Esophagus squamous epithelium (tissue), 5 donors: ENCODE measurements around the gene SMAD1. TPM values are rescaled to one million over a fixed set of nuclear protein-coding genes. Genes with fewer than 3 reads are reported as not detected.

ENCODE experiments used
- DNase-seq: peaks from one replicate; lab custom pipeline; 2025; lab: John Stamatoyannopoulos, UW
- H3K27ac ChIP-seq, 4 donors: fragments of 200-600 bp; sonication (generic); one replicate each; pipeline ENCODE4 v1.5.1; 2016 to 2019; ENCODE audit warnings: mild to moderate bottlenecking in 1 of 4
- H3K27me3 ChIP-seq, 4 donors: fragments of 200-600 bp; sonication (generic); 1 replicate in 3 of 4; 2 replicates in 1 of 4; pipeline versions ENCODE4 v1.5.1 to v1.6.0; 2017 to 2021; ENCODE audit warnings: antibody characterized with exemption in 1 of 4
- H3K36me3 ChIP-seq, 3 donors: fragments of 200-600 bp; sonication (generic); one replicate each; pipeline ENCODE4 v1.5.1; 2016 to 2019
- H3K4me1 ChIP-seq, 3 donors: fragments of 200-600 bp; sonication (generic); one replicate each; pipeline ENCODE4 v1.5.1; 2017 to 2019
- H3K4me3 ChIP-seq, 4 donors: fragments of 200-600 bp; sonication (generic); 1 replicate in 3 of 4; 2 replicates in 1 of 4; pipeline ENCODE4 v1.5.1; 2016 to 2019; ENCODE audit warnings: mild to moderate bottlenecking in 2 of 4, moderate library complexity in 1 of 4
- H3K9me3 ChIP-seq, 3 donors: fragments of 200-600 bp; sonication (generic); one replicate each; pipeline ENCODE4 v1.5.1; 2016 to 2019
- CTCF ChIP-seq, 6 experiments: fragments of 450-650 bp in 4 of 6; fragments of 200-600 bp in 2 of 6; sonication (generic) in 2 of 6; IDR thresholded peaks; one replicate each; pipeline ENCODE4 v1.5.1; 2016 to 2019; ENCODE audit warnings: antibody characterized with exemption in 6 of 6, mild to moderate bottlenecking in 4 of 6, moderate library complexity in 4 of 6
- POLR2A ChIP-seq, 4 donors: fragments of 450-650 bp; IDR thresholded peaks; one replicate each; pipeline ENCODE4 v1.6.1; 2017; ENCODE audit warnings: antibody characterized with exemption in 4 of 4, mild to moderate bottlenecking in 4 of 4, moderate library complexity in 3 of 4
- WGBS, 2 donors: methylation state at CpG; one replicate each; pipeline ENCODE4 v1.1.5; 2018; 5-methylcytosine and 5-hydroxymethylcytosine counted together
- intact Hi-C: fragments of 100-400 bp; cut with DNase I; formaldehyde crosslinking; loops from one replicate; pipeline ENCODE4 v1.15.0; 2022
- total RNA-seq, 4 donors: library from RNA; depleted of rRNA; stranded (reverse); fragments of >200 nt; gene quantifications; one replicate each; pipeline ENCODE4 v1.1.0, GENCODE V29; 2016
- donor health status: DM: yes; HTN: yes; CAD: no.

Gene SMAD1
- total RNA-seq, 4 donors from 2014 or later, result 17.2 to 38.1 (median 26.8) TPM

- Histone ChIP-seq H3K27me3 (no peaks in the 10 kb centered on the region), H3K27ac (no peak overlapping the region), H3K4me1 (peaks cover 9 to 67% (median 12%) of the 10 kb centered on the region in 3 donors), H3K36me3 (no peaks in the 10 kb centered on the region), H3K4me3 (no peak overlapping the region), H3K9me3 (no peaks in the 10 kb centered on the region)
- no peak for TF ChIP-seq CTCF (IDR thresholded peaks at IDR 0.05)
- no peak for TF ChIP-seq POLR2A (IDR thresholded peaks at IDR 0.05)
- DNase-seq, result no peak
- intact Hi-C loops, result loop anchor here (10.0 kb wide), 1 partner anchor 52 kb away; no protein-coding TSS in a partner anchor
- WGBS, 2 donors, result 94 to 96% methylated on average over 3 of the region's 3 CpGs
Observed at GRCh38 chr4:145492376-145492775, 10.7 kb downstream of the SMAD1 start.

GRCh38 chr4:145493166-145493565 lies 11.5 kb downstream of the SMAD1 start:
- peaks cover 4 to 67% (median 9%) of the 10 kb centered on the region in 3 donors for H3K4me1 ChIP-seq
- TF ChIP-seq POLR2A (IDR thresholded peaks at IDR 0.05), result no peak
- TF ChIP-seq CTCF (IDR thresholded peaks at IDR 0.05), result no peak
- no peak overlapping the region for H3K27ac ChIP-seq
- H3K27me3 ChIP-seq, result no peaks in the 10 kb centered on the region
- no peak overlapping the region for H3K4me3 ChIP-seq
- DNase-seq, result no peak
- intact Hi-C loops, result loop anchor here (10.0 kb wide), 1 partner anchor 52 kb away; no protein-coding TSS in a partner anchor
- H3K36me3 ChIP-seq, result no peaks in the 10 kb centered on the region
- 49 to 59% methylated on average over 2 of the region's 2 CpGs for WGBS, 2 donors
- H3K9me3 ChIP-seq, result no peaks in the 10 kb centered on the region

- Histone ChIP-seq H3K4me1 (peaks cover 4 to 61% (median 9%) of the 10 kb centered on the region in 3 donors), H3K36me3 (no peaks in the 10 kb centered on the region), H3K27me3 (no peaks in the 10 kb centered on the region), H3K27ac (peak overlapping the region in 1 of 4 donors; percentile 5), H3K9me3 (no peaks in the 10 kb centered on the region), H3K4me3 (no peak overlapping the region)
- intact Hi-C loops, result loop anchor here (10.0 kb wide), 1 partner anchor 50 kb away; no protein-coding TSS in a partner anchor
- DNase-seq, result no peak
- WGBS, 2 donors, result 71 to 75% methylated on average over 4 of the region's 4 CpGs
- TF ChIP-seq POLR2A (IDR thresholded peaks at IDR 0.05) (no peak), CTCF (IDR thresholded peaks at IDR 0.05) (no peak)
Observed at GRCh38 chr4:145494666-145495270, 13.1 kb downstream of the SMAD1 start.

GRCh38 chr4:145496292-145496691 lies 14.6 kb downstream of the SMAD1 start:
- no peaks in the 10 kb centered on the region for H3K36me3 ChIP-seq
- intact Hi-C loops, result loop anchor here (10.0 kb wide), 1 partner anchor 49 kb away; no protein-coding TSS in a partner anchor
- H3K9me3 ChIP-seq, result no peaks in the 10 kb centered on the region
- H3K4me3 ChIP-seq, result no peak overlapping the region
- peak overlapping the region in 1 of 4 donors; percentile 8 for H3K27ac ChIP-seq
- H3K4me1 ChIP-seq, result peaks cover 4 to 62% (median 9%) of the 10 kb centered on the region in 3 donors
- TF ChIP-seq CTCF (IDR thresholded peaks at IDR 0.05) (no peak), POLR2A (IDR thresholded peaks at IDR 0.05) (no peak)
- H3K27me3 ChIP-seq, result no peaks in the 10 kb centered on the region
- no peak for DNase-seq
- 82 to 84% methylated on average over 5 of the region's 5 CpGs for WGBS, 2 donors
